GM13976 (cell line): Measurements from ENCODE around the gene DIP2B.

Experiments used
- DNase-seq: peaks from one replicate; pipeline ENCODE4 v3.0.0; 2012; ENCODE audit warnings: low spot score
- in situ Hi-C: fragments of 300-500 bp; cut with MboI; formaldehyde crosslinking; loops from one replicate; pipeline ENCODE4 v1.12.0; 2022; ENCODE audit warnings: low sequenced_read_pairs, mixed read lengths, inconsistent platforms; ENCODE audit not compliant: unreplicated experiment
- TF ChIP-seq, protein P1 (sequence below): IDR thresholded peaks from 2 replicates; pipeline ENCODE4 v1.5.1; 2012; ENCODE audit warnings: borderline replicate concordance, mild to moderate bottlenecking; ENCODE audit not compliant: insufficient read depth; ENCODE audit errors: extremely low read depth, missing control alignments, control extremely low read depth

The DIP2B gene

DNA sequence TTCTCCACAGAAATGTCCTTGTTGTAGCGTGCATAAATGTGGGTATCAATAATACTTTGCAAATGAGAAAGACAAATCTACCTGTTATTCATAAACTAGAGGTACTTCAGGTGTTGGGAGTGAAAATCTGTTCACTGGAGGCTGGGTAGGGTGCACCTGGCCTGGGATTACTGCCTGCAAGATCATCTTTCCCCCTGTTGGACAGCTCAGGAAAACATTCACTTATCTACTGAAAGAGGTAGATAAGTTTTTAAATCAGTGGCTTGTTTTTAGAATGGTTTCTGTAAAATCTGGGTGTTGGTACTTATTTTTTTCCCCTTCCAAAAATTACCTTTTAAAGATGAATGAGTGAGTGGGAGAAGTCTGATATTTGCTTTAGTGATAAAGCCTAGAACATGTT is 95.6 kb downstream of the DIP2B start:
- TF ChIP-seq, protein P1, sequence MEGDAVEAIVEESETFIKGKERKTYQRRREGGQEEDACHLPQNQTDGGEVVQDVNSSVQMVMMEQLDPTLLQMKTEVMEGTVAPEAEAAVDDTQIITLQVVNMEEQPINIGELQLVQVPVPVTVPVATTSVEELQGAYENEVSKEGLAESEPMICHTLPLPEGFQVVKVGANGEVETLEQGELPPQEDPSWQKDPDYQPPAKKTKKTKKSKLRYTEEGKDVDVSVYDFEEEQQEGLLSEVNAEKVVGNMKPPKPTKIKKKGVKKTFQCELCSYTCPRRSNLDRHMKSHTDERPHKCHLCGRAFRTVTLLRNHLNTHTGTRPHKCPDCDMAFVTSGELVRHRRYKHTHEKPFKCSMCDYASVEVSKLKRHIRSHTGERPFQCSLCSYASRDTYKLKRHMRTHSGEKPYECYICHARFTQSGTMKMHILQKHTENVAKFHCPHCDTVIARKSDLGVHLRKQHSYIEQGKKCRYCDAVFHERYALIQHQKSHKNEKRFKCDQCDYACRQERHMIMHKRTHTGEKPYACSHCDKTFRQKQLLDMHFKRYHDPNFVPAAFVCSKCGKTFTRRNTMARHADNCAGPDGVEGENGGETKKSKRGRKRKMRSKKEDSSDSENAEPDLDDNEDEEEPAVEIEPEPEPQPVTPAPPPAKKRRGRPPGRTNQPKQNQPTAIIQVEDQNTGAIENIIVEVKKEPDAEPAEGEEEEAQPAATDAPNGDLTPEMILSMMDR: no peak
- no peak for DNase-seq
- in situ Hi-C loops: no loop called here

DNA sequence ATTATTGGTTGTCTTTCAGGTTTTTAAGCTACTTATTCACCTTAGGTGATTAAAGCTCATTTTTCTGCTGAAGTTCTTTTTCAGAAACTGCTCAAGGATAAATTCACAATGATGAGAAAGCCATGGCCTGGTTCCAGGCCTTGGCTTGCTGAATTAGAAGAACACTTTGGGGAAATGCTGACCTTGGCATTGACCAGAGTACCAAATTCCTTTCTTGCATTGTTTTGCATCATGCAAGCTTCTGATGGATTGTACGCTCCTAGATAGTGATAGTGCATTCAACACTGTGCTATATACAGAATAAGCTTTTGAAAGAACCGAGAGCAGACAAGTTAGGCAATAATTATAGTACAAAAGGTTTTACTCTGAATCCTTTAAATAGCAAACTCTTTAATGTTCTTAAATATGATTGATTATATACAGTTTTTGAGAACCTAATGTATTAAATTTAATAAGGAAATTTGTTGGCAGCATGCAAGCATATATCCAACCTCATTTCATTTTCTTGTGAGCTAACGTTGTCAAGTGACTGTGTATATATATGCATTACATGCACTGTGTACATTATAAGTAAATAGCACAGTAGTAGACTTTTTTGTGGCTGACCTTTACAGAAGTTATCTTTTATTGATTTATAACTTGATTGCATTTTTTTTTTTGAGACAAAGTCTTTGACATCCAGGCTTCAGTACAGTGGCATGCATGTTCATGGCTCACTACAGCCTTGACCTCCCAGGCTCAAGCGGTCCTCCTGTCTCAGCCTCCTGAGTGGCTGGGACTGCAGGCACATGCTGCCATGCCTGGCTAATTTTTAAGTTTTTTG is 99.2 kb downstream of the DIP2B start:
- TF ChIP-seq, protein P1: no peak
- in situ Hi-C loops: no loop called here
- DNase-seq: no peak

DNA sequence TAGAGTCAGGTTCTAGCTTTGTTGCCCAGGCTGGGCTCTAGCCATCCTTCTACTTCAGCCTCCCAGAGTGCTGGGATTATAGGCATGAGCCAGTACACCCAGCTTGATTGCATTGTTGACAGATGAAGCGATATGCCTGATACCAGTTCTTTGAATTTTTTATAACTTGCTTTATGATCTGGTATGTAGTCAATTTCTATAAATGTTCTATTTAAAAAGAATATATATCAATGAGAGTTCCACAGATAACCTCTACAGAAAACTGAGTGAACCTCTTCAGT is 99.8 kb downstream of the DIP2B start:
- no peak for DNase-seq
- TF ChIP-seq, protein P1: no peak
- in situ Hi-C loops: no loop called here

DNA sequence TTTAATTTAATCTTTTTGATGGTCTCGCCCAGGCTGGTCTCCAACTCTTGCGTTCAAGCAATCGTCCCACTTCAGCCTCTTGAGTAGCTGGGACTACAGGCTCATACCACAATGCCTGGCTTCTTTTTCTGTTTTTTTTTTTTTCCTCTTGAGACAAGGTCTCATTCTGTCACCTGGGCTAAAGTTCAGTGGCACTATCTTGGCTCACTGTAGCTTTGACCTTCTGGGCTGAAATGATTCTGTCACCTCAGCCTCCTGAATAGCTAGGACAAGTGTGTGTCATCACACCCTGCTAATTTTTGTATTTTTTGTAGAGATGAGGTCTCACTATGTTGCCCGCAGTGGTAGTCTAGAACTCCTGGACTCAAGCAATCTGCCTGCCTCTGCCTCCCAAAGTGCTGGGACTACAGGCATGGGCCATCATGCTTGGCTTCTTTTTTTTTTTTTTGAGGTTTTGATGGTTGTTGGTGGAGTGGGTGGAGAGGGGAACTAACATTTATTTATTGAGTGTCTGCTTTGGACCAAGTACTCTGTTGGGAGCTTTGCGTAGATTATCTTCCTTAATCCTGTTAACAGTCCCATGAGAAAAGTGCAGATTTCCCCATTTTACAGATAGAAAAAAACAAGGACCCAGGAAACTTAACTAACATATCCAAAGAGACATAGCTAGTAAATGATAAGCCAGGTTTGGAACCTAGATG is 102.0 kb downstream of the DIP2B start:
- DNase-seq: no peak
- in situ Hi-C loops: no loop called here
- TF ChIP-seq, protein P1: no peak

DNA sequence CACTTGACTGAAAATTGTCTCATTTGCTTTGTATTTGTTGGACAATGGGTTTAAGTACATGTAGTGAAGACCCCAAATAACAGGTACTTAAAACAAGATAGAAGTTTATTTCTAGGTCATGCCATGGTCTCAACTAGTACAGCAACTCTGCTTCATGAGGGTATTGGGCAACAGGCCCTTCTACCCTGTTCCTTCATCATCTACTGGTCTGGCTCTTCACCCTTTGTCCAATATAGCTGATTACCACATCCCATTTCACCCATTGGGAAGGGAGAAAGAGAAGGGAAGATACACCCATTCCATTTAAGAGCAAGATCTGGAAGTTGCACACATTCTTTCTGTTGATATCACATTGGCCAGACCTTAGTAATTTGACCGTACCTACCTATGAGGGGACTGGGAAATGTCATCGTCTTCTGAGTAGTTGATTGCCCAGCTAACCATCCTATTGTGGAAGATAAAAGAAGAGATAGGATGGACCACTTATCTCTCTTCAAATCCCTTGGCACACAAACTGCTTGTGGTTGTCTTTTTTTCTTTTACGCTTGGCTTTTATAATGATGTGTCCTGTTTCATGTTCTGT is 104.6 kb downstream of the DIP2B start:
- TF ChIP-seq, protein P1: no peak
- in situ Hi-C loops: no loop called here
- no peak for DNase-seq

DNA sequence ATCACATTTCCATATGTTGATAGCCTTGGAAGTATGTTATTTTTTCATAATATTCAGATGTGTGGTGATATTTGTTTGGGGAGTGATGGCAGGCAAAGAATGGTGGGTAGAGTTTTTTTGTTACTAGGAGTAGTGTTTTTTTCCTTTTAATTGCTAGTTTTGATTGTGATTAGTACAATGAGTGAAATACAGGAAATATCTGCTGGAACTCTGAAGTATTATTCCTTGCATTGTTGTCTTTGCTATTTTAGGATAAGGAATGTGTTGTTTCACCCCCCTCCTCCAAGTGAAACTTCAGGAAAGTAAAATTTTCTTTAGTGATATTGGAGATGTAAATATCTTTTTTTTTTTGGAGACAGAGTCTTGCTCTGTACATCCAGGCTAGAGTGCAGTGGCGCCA is 105.4 kb downstream of the DIP2B start:
- in situ Hi-C loops: no loop called here
- no peak for DNase-seq
- TF ChIP-seq, protein P1: no peak
